Activated CD8-positive, alpha-beta T cell treated with anti-CD3 and anti-CD28 coated beads for 36 hours (primary cell): ENCODE measurements around the gene NUDT13. TPM values are rescaled to one million over a fixed set of nuclear protein-coding genes. Genes with fewer than 3 reads are reported as not detected.
A peak's percentile ranks its signal among the peaks of the same experiment; 100 is the strongest.

Experiments
- ATAC-seq: fragments of 200-7000 bp; cut with Tn5 transposase; one replicate; pipeline ENCODE4 v1.10.0; 2021; ENCODE audit warnings: mild to moderate bottlenecking, moderate library complexity
- CTCF ChIA-PET: fragments of 350-600 bp; sonication (Branson Sonifier 250); formaldehyde crosslinking; loops from one replicate; lab custom pipeline; 2021; ENCODE audit warnings: antibody characterized with exemption; lab: Charles Lee
- POLR2A ChIA-PET: fragments of 350-600 bp; sonication (Branson Sonifier 250); formaldehyde crosslinking; loops from one replicate; lab custom pipeline; 2021; ENCODE audit warnings: antibody characterized with exemption; lab: Charles Lee
- DNase-seq: peaks from one replicate; pipeline ENCODE4 v3.0.0-alpha.2; 2020
- H3K27ac Mint-ChIP-seq: one replicate; pipeline ENCODE4 v1.8.0; 2021; ENCODE audit warnings: mild to moderate bottlenecking, mixed read lengths
- H3K27me3 Mint-ChIP-seq: one replicate; pipeline ENCODE4 v1.8.0; 2021; ENCODE audit warnings: mixed read lengths
- H3K36me3 Mint-ChIP-seq: one replicate; pipeline ENCODE4 v1.8.0; 2021; ENCODE audit warnings: low read depth, mixed read lengths
- H3K4me1 Mint-ChIP-seq: one replicate; pipeline ENCODE4 v1.8.0; 2021; ENCODE audit warnings: low read depth, mixed read lengths
- H3K4me3 Mint-ChIP-seq: one replicate; pipeline ENCODE4 v1.8.0; 2021; ENCODE audit warnings: mild to moderate bottlenecking, moderate library complexity, mixed read lengths
- H3K9me3 Mint-ChIP-seq: one replicate; pipeline ENCODE4 v1.8.0; 2021; ENCODE audit warnings: mixed read lengths
- intact Hi-C: fragments of 100-400 bp; cut with micrococcal nuclease; formaldehyde crosslinking; loops from one replicate; pipeline ENCODE4 v1.10.0; 2022
- total RNA-seq, 2 experiments: library from RNA; stranded (reverse); gene quantifications; one replicate each; pipeline ENCODE4 v1.2.3, GENCODE V29; 2021
- TF ChIP-seq, protein P1 (sequence below): fragments of 200-600 bp; IDR thresholded peaks from one replicate; pipeline ENCODE4 v1.8.0; 2022; ENCODE audit warnings: antibody characterized with exemption, mild to moderate bottlenecking

NUDT13 gene
- total RNA-seq, 2 experiments from 2014 or later = 2.3 to 2.4 TPM

DNA sequence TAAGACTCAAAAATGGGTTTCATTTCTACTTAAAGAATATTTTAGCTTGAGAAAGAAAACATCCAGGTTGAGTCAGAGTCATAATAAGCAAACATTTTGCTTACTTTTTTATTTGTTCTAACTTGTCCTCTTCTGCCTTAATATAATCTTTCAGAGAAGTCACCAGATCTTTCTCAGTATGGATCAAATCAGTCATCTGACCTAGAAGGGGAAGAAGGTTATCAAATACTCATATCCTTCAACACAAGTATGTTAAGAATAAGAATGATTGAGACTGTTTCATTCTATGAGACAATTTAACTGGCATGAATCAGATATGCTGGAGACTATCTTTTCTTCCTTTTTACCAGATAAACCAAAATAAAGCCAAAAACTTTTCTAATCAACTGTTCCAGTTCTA, 36.6 kb upstream of the NUDT13 start:
- TF ChIP-seq, protein P1, sequence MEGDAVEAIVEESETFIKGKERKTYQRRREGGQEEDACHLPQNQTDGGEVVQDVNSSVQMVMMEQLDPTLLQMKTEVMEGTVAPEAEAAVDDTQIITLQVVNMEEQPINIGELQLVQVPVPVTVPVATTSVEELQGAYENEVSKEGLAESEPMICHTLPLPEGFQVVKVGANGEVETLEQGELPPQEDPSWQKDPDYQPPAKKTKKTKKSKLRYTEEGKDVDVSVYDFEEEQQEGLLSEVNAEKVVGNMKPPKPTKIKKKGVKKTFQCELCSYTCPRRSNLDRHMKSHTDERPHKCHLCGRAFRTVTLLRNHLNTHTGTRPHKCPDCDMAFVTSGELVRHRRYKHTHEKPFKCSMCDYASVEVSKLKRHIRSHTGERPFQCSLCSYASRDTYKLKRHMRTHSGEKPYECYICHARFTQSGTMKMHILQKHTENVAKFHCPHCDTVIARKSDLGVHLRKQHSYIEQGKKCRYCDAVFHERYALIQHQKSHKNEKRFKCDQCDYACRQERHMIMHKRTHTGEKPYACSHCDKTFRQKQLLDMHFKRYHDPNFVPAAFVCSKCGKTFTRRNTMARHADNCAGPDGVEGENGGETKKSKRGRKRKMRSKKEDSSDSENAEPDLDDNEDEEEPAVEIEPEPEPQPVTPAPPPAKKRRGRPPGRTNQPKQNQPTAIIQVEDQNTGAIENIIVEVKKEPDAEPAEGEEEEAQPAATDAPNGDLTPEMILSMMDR = no peak
- H3K4me1 Mint-ChIP-seq = peaks cover 13% of the 10 kb centered on the region
- POLR2A ChIA-PET = no interaction called here
- no peak overlapping the region for H3K27ac Mint-ChIP-seq
- CTCF ChIA-PET = no interaction called here
- H3K4me3 Mint-ChIP-seq = no peak overlapping the region
- no peak for ATAC-seq
- H3K9me3 Mint-ChIP-seq = no peaks in the 10 kb centered on the region
- intact Hi-C loops = no loop called here
- peaks cover 45% of the 10 kb centered on the region for H3K36me3 Mint-ChIP-seq
- no peak for DNase-seq
- no peaks in the 10 kb centered on the region for H3K27me3 Mint-ChIP-seq

DNA sequence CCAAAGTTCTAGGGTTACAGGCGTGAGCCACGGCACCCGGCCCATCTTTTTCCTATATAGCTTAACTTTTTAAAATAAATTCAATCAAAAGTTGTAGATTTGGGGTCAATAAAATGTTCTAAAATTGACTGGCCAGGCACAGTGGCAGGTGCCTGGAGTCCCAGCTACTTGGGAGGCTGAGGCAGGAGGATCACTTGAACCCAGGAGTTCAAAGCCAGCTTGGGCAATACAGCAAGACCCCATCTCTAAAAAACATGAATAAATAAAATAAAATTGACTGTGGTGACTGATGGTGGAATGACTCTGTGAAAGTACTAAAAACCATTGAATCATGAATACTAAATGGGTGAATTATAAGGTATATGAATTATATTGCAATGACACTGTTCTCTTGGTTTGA, 34.4 kb upstream of the NUDT13 start:
- Mint-ChIP-seq H3K27me3 (no peaks in the 10 kb centered on the region), H3K27ac (no peak overlapping the region), H3K4me1 (peaks cover 16% of the 10 kb centered on the region), H3K4me3 (no peak overlapping the region), H3K36me3 (peaks cover 42% of the 10 kb centered on the region), H3K9me3 (no peaks in the 10 kb centered on the region)
- intact Hi-C loops = no loop called here
- TF ChIP-seq, protein P1 = no peak
- CTCF ChIA-PET = no interaction called here
- ATAC-seq = no peak
- no peak for DNase-seq
- POLR2A ChIA-PET = interaction anchor here (0.5 to 1.0 kb wide), 2 partner anchors 20 to 79 kb away, joined by 3 read pairs; no protein-coding TSS in a partner anchor

DNA sequence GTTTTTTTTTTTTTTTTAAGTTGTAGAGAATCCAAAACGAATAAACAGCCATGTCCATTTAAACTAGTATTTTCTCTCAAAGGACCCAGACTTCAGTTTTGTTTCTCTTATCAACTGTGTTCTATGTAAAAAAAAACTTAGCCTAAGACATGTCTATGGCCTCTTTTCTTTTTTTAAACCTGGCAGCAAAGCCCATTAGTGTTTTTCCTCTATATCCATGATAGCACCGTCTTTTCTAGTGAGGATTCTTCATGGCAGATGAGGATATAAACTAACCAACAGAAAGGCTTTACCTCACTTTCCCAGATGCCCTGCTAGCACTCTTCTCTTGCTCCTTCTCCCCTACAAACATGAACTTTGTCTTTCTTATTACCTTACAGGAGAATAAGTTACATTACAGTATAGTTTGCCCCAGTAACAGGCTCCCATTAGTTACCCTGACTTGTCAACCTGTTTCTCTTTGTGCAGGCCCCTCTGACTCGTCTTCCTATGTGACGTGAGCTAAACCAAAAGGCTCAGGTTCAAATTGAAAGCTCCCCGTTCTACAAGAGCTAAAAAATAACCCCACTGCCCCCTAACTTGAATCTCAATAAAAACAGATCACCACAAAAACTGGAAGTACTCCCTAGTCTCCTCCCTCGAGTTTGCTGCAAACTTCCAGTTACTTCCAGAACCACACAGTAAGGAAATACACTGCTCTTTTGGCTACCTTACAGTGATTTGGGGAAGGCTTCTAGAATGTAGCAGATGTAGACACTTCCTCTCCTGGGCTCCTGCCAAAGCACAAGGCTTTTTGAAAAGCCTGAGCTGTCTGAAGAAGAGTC, 33.7 kb upstream of the NUDT13 start:
- ChIA-PET CTCF (interaction anchor here (3.7 kb wide), 1 partner anchor 82 kb away, joined by 13 read pairs; no protein-coding TSS in a partner anchor), POLR2A (interaction anchor here (1.3 kb wide), 1 partner anchor 18 kb away, joined by 3 read pairs; no protein-coding TSS in a partner anchor)
- Mint-ChIP-seq H3K4me1 (peaks cover 16% of the 10 kb centered on the region), H3K4me3 (no peak overlapping the region), H3K9me3 (no peaks in the 10 kb centered on the region), H3K36me3 (peaks cover 34% of the 10 kb centered on the region), H3K27me3 (no peaks in the 10 kb centered on the region), H3K27ac (peak overlapping the region; percentile 46)
- TF ChIP-seq, protein P1 = no peak
- intact Hi-C loops = no loop called here
- DNase-seq (no peak), ATAC-seq (no peak)

DNA sequence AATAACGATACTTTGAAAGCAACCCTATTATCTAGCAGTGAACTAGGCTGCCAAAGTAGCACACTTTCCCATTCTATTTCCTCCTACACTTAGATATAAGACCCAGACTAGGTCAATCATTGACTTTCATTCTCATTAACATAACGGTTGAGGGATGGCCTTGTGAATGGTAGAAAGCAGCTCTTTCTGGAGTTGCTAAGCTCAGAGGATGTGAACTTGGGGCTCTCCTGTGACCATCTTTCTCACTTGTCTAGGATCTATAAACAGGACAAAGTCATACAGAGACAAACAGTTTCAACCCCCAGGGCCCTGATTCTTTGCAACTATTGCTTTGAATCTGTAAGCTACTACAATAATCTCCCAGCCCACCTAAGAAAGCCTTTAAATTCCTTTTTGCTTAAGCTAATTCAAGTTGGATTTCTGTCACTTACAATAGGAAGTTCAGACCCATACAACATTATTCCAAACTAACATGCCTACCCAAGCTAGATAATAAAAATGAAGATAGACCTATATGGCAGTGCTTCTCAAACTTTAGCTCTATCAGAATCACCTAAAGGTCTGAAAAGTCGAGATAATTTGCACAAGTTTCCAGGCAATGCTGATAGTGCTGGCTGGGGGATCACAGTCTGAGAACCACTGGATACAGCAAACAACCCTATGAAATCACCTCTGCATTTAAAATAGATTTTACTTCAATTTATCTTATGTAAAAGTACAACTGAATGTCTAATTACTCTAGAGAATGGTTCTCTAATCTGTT, 30.3 kb upstream of the NUDT13 start:
- TF ChIP-seq, protein P1 = no peak
- no peaks in the 10 kb centered on the region for H3K27me3 Mint-ChIP-seq
- intact Hi-C loops = no loop called here
- no peak overlapping the region for H3K4me3 Mint-ChIP-seq
- ATAC-seq (no peak), DNase-seq (no peak)
- H3K9me3 Mint-ChIP-seq = no peaks in the 10 kb centered on the region
- H3K36me3 Mint-ChIP-seq = peaks cover 21% of the 10 kb centered on the region
- ChIA-PET POLR2A (interaction anchor here (1.2 to 2.5 kb wide), 2 partner anchors 13 to 16 kb away, joined by 3 to 7 read pairs; no protein-coding TSS in a partner anchor), CTCF (interaction anchor here (2.5 to 3.7 kb wide), 2 partner anchors 15 to 78 kb away, joined by 7 to 13 read pairs; no protein-coding TSS in a partner anchor)
- peaks cover 23% of the 10 kb centered on the region for H3K4me1 Mint-ChIP-seq
- no peak overlapping the region for H3K27ac Mint-ChIP-seq
